ELR (cell line): ENCODE results near the gene SAMD9.
"Not testable (repeated sequence)": the region's sequence is repeated elsewhere in the genome, so short reads cannot be mapped to it uniquely, and the experiment has no call there.

Experiments
- DNase-seq: peaks from one replicate; pipeline ENCODE4 v3.0.0-alpha.2; 2015; ENCODE audit warnings: low read depth

SAMD9 gene

GRCh38 chr7:93117852-93118530 is at the start of gene SAMD9:
Gene SAMD9, minus strand, starts transcription at chr7:93117979. Its CDS starts 11,882 bp downstream, at chr7:93106097.
- peak; percentile 93 for DNase-seq

- no peak for DNase-seq
These were observed 47.7 kb upstream of the SAMD9 start for GRCh38 chr7:93165447-93165846.

- DNase-seq, result no peak
These were observed 47.0 kb upstream of the SAMD9 start for GRCh38 chr7:93164766-93165165.

GRCh38 chr7:93161181-93161762 is 43.5 kb upstream of the SAMD9 start:
- no peak for DNase-seq

GRCh38 chr7:93160410-93160809 is 42.6 kb upstream of the SAMD9 start:
- peak; percentile 47 for DNase-seq

GRCh38 chr7:93159490-93159889 is 41.7 kb upstream of the SAMD9 start:
- DNase-seq, result peak; percentile 52

- peak; percentile 58 for DNase-seq
These were observed 39.1 kb upstream of the SAMD9 start for GRCh38 chr7:93156884-93157283.

GRCh38 chr7:93150200-93150835 is 32.5 kb upstream of the SAMD9 start:
- DNase-seq, result peak; percentile 77

- DNase-seq, result no peak
These were observed 30.9 kb upstream of the SAMD9 start for GRCh38 chr7:93148727-93149126.

GRCh38 chr7:93148144-93148543 is 30.4 kb upstream of the SAMD9 start, which contains the start of gene SAMD9L:
Gene SAMD9L, minus strand, starts transcription at chr7:93148385. Its CDS starts 12,414 bp downstream, at chr7:93135971.
- DNase-seq, result peak; percentile 45

GRCh38 chr7:93147363-93147762 is 29.6 kb upstream of the SAMD9 start:
- DNase-seq, result peak; percentile 62

GRCh38 chr7:93146472-93147141 is 28.8 kb upstream of the SAMD9 start:
- no peak for DNase-seq

GRCh38 chr7:93146036-93146435 is 28.3 kb upstream of the SAMD9 start:
- DNase-seq, result no peak

GRCh38 chr7:93145354-93145753 is 27.6 kb upstream of the SAMD9 start:
- no peak for DNase-seq

GRCh38 chr7:93142127-93142526 is 24.3 kb upstream of the SAMD9 start:
- peak; percentile 42 for DNase-seq

GRCh38 chr7:93140582-93141191 is 22.9 kb upstream of the SAMD9 start:
- DNase-seq, result no peak

GRCh38 chr7:93138576-93138975 is 20.8 kb upstream of the SAMD9 start:
- DNase-seq, result no peak

- no peak for DNase-seq
These were observed 15.2 kb upstream of the SAMD9 start for GRCh38 chr7:93133005-93133404.

GRCh38 chr7:93132216-93132615 is 14.4 kb upstream of the SAMD9 start:
- no peak for DNase-seq

GRCh38 chr7:93126954-93127353 is 9.2 kb upstream of the SAMD9 start:
- DNase-seq, result not testable (repeated sequence)

- DNase-seq, result not testable (repeated sequence)
These were observed 5.8 kb upstream of the SAMD9 start for GRCh38 chr7:93123532-93123931.
